Caco-2 (cell line): ENCODE measurements around the gene SUSD5. TPM values are rescaled to one million over a fixed set of nuclear protein-coding genes. Genes with fewer than 3 reads are reported as not detected.

Experiments used
- BruUV-seq: library from RNA; stranded (reverse); fragments of 400-500 nt; replicated peaks from 2 replicates; lab custom pipeline; 2021; lab: Mats Ljungman, UMichigan
- CTCF ChIA-PET: fragments of 300-600 bp; sonication (Branson Sonifier 250); formaldehyde crosslinking; loops from one replicate; lab custom pipeline; 2022; ENCODE audit warnings: antibody characterized with exemption; lab: Charles Lee
- POLR2A ChIA-PET: fragments of 300-600 bp; sonication (Branson Sonifier 250); formaldehyde crosslinking; loops from one replicate; lab custom pipeline; 2022; ENCODE audit warnings: antibody characterized with exemption; lab: Charles Lee
- DNase-seq, 2 experiments: peaks; one replicate each; pipeline versions ENCODE4 v3.0.0 to v3.0.0-alpha.2; 2020 to 2022
- H3K27me3 ChIP-seq: replicated peaks from 2 replicates; pipeline ENCODE4 v1.6.0; 2011; ENCODE audit warnings: low read length; ENCODE audit not compliant: control insufficient read depth, insufficient read depth
- H3K36me3 ChIP-seq: 2 replicates; pipeline ENCODE4 v1.5.1; 2011; ENCODE audit warnings: low read length; ENCODE audit not compliant: control insufficient read depth, insufficient read depth
- H3K4me1 ChIP-seq: fragments of 250-450 bp; sonication (Bioruptor Pico); 2 replicates; pipeline ENCODE4 v1.5.1; 2020; ENCODE audit warnings: mild to moderate bottlenecking
- H3K4me3 ChIP-seq: 2 replicates; pipeline ENCODE4 v1.5.1; 2011; ENCODE audit warnings: low read depth, mild to moderate bottlenecking, control low read depth, low read length
- H3K9me3 ChIP-seq: fragments of 250-450 bp; sonication (Bioruptor Pico); 2 replicates; pipeline ENCODE4 v1.5.1; 2020; ENCODE audit warnings: mild to moderate bottlenecking, moderate library complexity
- H3K27ac Mint-ChIP-seq: one replicate; pipeline ENCODE4 v1.8.0; 2022; ENCODE audit warnings: mixed read lengths; ENCODE audit not compliant: unreplicated experiment
- H3K27me3 Mint-ChIP-seq: one replicate; pipeline ENCODE4 v1.8.0; 2022; ENCODE audit warnings: mixed read lengths; ENCODE audit not compliant: insufficient read depth, unreplicated experiment
- H3K36me3 Mint-ChIP-seq: one replicate; pipeline ENCODE4 v1.8.0; 2022; ENCODE audit warnings: mild to moderate bottlenecking, mixed read lengths; ENCODE audit not compliant: insufficient read depth, unreplicated experiment
- H3K4me1 Mint-ChIP-seq: one replicate; pipeline ENCODE4 v1.8.0; 2022; ENCODE audit warnings: low read depth, mixed read lengths; ENCODE audit not compliant: unreplicated experiment
- H3K4me3 Mint-ChIP-seq: one replicate; pipeline ENCODE4 v1.8.0; 2022; ENCODE audit warnings: mild to moderate bottlenecking, moderate library complexity, mixed read lengths; ENCODE audit not compliant: unreplicated experiment
- H3K9me3 Mint-ChIP-seq: one replicate; pipeline ENCODE4 v1.8.0; 2022; ENCODE audit warnings: mixed read lengths; ENCODE audit not compliant: unreplicated experiment
- intact Hi-C: fragments of 100-400 bp; cut with micrococcal nuclease; formaldehyde crosslinking; loops from one replicate; pipeline ENCODE4 v1.10.0; 2022; ENCODE audit not compliant: unreplicated experiment
- total RNA-seq: library from RNA; stranded (reverse); gene quantifications from 2 replicates; pipeline ENCODE4 v1.2.3, GENCODE V29; 2022
- TF ChIP-seq, protein P1 (sequence below), 2 experiments: fragments of 200-600 bp in 1 of 2; IDR thresholded peaks; 1 replicate in 1 of 2; 2 replicates in 1 of 2; pipeline versions ENCODE4 v1.5.1 to v1.8.0; 2011 to 2022; ENCODE audit warnings: antibody characterized with exemption in 1 of 2, control low read depth in 1 of 2, inconsistent platforms in 1 of 2, low read depth in 1 of 2, low read length in 1 of 2, mild to moderate bottlenecking in 1 of 2, moderate library complexity in 1 of 2; ENCODE audit not compliant: insufficient read depth in 1 of 2, severe bottlenecking in 1 of 2, unreplicated experiment in 1 of 2

Gene SUSD5
- total RNA-seq, 1 experiment from 2014 or later: not detected

DNA sequence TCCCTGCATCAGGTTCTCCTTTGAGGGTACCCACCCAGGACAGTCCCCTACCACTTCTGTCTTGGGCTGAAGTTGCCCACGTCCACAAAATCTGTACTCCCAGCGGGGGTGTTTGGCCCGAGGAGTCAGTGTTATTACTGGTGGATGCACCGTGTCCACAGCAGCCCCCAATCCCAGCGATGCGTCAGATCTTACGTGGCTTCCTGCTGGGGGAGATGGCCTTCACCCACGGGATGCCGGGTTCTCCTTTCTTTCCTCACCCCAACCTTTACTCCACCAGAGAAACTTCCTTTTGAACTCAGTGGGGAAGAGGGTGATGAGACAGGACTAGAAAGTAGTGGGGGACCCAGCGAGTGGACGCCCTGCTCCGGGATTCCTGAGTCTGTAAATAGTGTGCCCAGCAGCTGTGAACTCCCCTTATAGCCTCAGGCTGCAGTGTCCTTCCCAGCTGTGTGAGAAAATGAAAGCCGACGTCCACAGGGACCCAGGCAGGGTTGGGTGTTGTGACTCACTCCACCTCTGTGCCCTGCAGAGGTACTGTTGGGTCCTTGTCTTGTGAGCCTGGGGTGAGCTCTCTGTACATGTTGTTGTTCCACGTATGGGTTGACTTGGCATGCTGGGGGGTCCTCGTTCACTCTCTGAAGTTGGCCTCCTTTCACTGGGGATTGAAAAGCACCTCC, 73.2 kb downstream of the SUSD5 start:
- Histone ChIP-seq H3K9me3 (no peaks in the 10 kb centered on the region), H3K36me3 (peaks cover 1% of the 10 kb centered on the region; the same call in 1 of the 2 replicates), H3K4me3 (no peak overlapping the region), H3K27me3 (no peaks in the 10 kb centered on the region), H3K4me1 (peaks cover 4% of the 10 kb centered on the region)
- BruUV-seq: no TSS peak
- H3K9me3 Mint-ChIP-seq: peaks cover 23% of the 10 kb centered on the region
- TF ChIP-seq, protein P1, sequence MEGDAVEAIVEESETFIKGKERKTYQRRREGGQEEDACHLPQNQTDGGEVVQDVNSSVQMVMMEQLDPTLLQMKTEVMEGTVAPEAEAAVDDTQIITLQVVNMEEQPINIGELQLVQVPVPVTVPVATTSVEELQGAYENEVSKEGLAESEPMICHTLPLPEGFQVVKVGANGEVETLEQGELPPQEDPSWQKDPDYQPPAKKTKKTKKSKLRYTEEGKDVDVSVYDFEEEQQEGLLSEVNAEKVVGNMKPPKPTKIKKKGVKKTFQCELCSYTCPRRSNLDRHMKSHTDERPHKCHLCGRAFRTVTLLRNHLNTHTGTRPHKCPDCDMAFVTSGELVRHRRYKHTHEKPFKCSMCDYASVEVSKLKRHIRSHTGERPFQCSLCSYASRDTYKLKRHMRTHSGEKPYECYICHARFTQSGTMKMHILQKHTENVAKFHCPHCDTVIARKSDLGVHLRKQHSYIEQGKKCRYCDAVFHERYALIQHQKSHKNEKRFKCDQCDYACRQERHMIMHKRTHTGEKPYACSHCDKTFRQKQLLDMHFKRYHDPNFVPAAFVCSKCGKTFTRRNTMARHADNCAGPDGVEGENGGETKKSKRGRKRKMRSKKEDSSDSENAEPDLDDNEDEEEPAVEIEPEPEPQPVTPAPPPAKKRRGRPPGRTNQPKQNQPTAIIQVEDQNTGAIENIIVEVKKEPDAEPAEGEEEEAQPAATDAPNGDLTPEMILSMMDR (IDR thresholded peaks at IDR 0.05; ENCODE audit: insufficient read depth in 1 of 2, low read depth in 1 of 2, low read length in 1 of 2, severe bottlenecking in 1 of 2, unreplicated experiment in 1 of 2): no peak
- POLR2A ChIA-PET: no interaction called here
- CTCF ChIA-PET: no interaction called here
- H3K27me3 Mint-ChIP-seq: no peaks in the 10 kb centered on the region
- H3K36me3 Mint-ChIP-seq: peaks cover 26% of the 10 kb centered on the region
- H3K27ac Mint-ChIP-seq: no peak overlapping the region
- H3K4me3 Mint-ChIP-seq: no peak overlapping the region
- no peaks in the 10 kb centered on the region for H3K4me1 Mint-ChIP-seq
- DNase-seq: no peak
- intact Hi-C loops: no loop called here

DNA sequence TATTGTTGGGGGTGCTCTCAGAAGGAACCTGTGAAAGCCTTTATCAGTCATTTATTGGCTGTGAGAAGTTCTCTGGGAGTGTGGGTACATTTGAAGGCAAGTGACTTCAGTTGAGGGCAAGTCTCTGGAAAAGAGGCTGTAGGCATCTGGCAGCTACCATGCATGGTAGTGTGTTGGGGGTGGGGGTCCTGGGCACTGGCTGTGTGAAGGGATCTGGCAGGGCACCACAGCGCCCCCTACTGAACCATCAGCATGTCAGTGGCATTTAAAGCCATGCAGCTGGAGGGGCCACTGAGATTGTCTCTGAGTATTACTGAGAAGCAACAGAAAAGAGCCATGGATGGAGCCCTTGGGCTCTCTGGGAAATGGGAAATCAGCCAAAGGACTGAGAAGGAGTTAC, 74.2 kb downstream of the SUSD5 start:
- TF ChIP-seq, protein P1 (IDR thresholded peaks at IDR 0.05; ENCODE audit: insufficient read depth in 1 of 2, low read depth in 1 of 2, low read length in 1 of 2, severe bottlenecking in 1 of 2, unreplicated experiment in 1 of 2): no peak
- peaks cover 23% of the 10 kb centered on the region for H3K9me3 Mint-ChIP-seq
- peaks cover 13% of the 10 kb centered on the region for H3K4me1 ChIP-seq
- peaks cover 32% of the 10 kb centered on the region for H3K36me3 Mint-ChIP-seq
- no peaks in the 10 kb centered on the region for H3K27me3 Mint-ChIP-seq
- H3K4me3 Mint-ChIP-seq: no peak overlapping the region
- no peak for DNase-seq
- H3K4me1 Mint-ChIP-seq: no peaks in the 10 kb centered on the region
- no peaks in the 10 kb centered on the region for H3K9me3 ChIP-seq
- H3K27ac Mint-ChIP-seq: no peak overlapping the region
- ChIA-PET POLR2A (no interaction called here), CTCF (no interaction called here)
- H3K36me3 ChIP-seq: peaks cover 1% of the 10 kb centered on the region; the same call in 1 of the 2 replicates
- H3K27me3 ChIP-seq: no peaks in the 10 kb centered on the region
- intact Hi-C loops: no loop called here
- H3K4me3 ChIP-seq: no peak overlapping the region
- BruUV-seq: no TSS peak

DNA sequence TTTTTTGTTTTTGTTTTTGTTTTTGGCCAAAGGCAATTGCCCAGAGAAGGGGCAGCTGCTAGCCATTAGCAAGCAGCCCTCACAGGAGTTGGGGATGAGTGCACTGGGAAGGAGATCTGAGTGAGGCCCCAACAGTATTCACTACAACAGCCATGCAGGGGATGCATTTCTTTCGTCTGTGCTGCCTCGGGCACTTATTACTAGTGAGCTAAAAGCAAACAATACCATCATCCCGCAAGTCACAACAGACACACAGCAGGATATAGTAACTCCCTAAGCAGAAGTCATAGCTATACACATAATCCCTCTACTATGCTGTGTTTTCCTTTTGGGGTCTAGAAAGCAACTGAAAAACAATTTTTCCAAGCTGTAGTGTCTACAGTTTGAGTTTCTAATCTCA, 77.6 kb downstream of the SUSD5 start:
- peaks cover 13% of the 10 kb centered on the region for H3K9me3 Mint-ChIP-seq
- H3K27me3 Mint-ChIP-seq: no peaks in the 10 kb centered on the region
- H3K4me3 Mint-ChIP-seq: no peak overlapping the region
- no peaks in the 10 kb centered on the region for H3K4me1 Mint-ChIP-seq
- DNase-seq: no peak
- CTCF ChIA-PET: interaction anchor here (0.6 kb wide), 1 partner anchor 9 kb away, joined by 3 read pairs; no protein-coding TSS in a partner anchor
- POLR2A ChIA-PET: no interaction called here
- TF ChIP-seq, protein P1 (IDR thresholded peaks at IDR 0.05; ENCODE audit: insufficient read depth in 1 of 2, low read depth in 1 of 2, low read length in 1 of 2, severe bottlenecking in 1 of 2, unreplicated experiment in 1 of 2): no peak
- H3K36me3 Mint-ChIP-seq: peaks cover 42% of the 10 kb centered on the region
- Histone ChIP-seq H3K4me1 (peaks cover 13% of the 10 kb centered on the region), H3K4me3 (no peak overlapping the region), H3K27me3 (no peaks in the 10 kb centered on the region), H3K36me3 (no peaks in the 10 kb centered on the region; the same call in none of the 2 replicates), H3K9me3 (no peaks in the 10 kb centered on the region)
- intact Hi-C loops: no loop called here
- BruUV-seq: no TSS peak
- peak overlapping the region; percentile 73 for H3K27ac Mint-ChIP-seq
